Measurements from ENCODE around the gene ZNF428. TPM values are rescaled to one million over a fixed set of nuclear protein-coding genes. Genes with fewer than 3 reads are reported as not detected.
"Not testable (repeated sequence)": the region's sequence is repeated elsewhere in the genome, so short reads cannot be mapped to it uniquely, and the experiment has no call there.

Gene ZNF428
- total RNA-seq, 4 donors from 2014 or later: 33.9 to 54.1 (median 45.0) TPM

- no peaks in the 10 kb centered on the region for H3K27me3 ChIP-seq
- H3K4me1 ChIP-seq: peaks cover 5 to 45% (median 28%) of the 10 kb centered on the region in 3 donors
- no peaks in the 10 kb centered on the region for H3K9me3 ChIP-seq
- H3K27ac ChIP-seq: no peak overlapping the region
- no peak for ATAC-seq
- peaks cover 0 to 63% of the 10 kb centered on the region in 2 donors for H3K36me3 ChIP-seq
- H3K4me3 ChIP-seq: no peak overlapping the region
- no peak for TF ChIP-seq POLR2A (IDR thresholded peaks at IDR 0.05)
- TF ChIP-seq CTCF (IDR thresholded peaks at IDR 0.05): no peak
- no peak for TF ChIP-seq POLR2AphosphoS5 (IDR thresholded peaks at IDR 0.05)
- no peak for TF ChIP-seq EP300 (IDR thresholded peaks at IDR 0.05)
- 88% methylated on average over 7 of the region's 37 CpGs; no CpG with 5 or more reads in 1 of the 2 donors for WGBS, 2 donors (ENCODE audit: low coverage in 1 of 2)
These were observed 26.6 kb downstream of the ZNF428 start for GRCh38 chr19:43592800-43593350.

GRCh38 chr19:43591904-43592772, 27.3 kb downstream of the ZNF428 start:
- H3K9me3 ChIP-seq: no peaks in the 10 kb centered on the region
- no peaks in the 10 kb centered on the region for H3K27me3 ChIP-seq
- H3K27ac ChIP-seq: no peak overlapping the region
- ATAC-seq: no peak
- H3K4me3 ChIP-seq: no peak overlapping the region
- TF ChIP-seq POLR2A (IDR thresholded peaks at IDR 0.05): no peak
- no peak for TF ChIP-seq CTCF (IDR thresholded peaks at IDR 0.05)
- no peak for TF ChIP-seq EP300 (IDR thresholded peaks at IDR 0.05)
- no peak for TF ChIP-seq POLR2AphosphoS5 (IDR thresholded peaks at IDR 0.05)
- peaks cover 3 to 38% (median 20%) of the 10 kb centered on the region in 3 donors for H3K4me1 ChIP-seq
- 89% methylated on average over 20 of the region's 63 CpGs; no CpG with 5 or more reads in 1 of the 2 donors for WGBS, 2 donors (ENCODE audit: low coverage in 1 of 2)
- peaks cover 0 to 63% of the 10 kb centered on the region in 2 donors for H3K36me3 ChIP-seq

- Histone ChIP-seq H3K27ac (no peak overlapping the region), H3K27me3 (no peaks in the 10 kb centered on the region), H3K36me3 (peaks cover 0 to 80% of the 10 kb centered on the region in 2 donors), H3K9me3 (no peaks in the 10 kb centered on the region), H3K4me3 (no peak overlapping the region), H3K4me1 (peaks cover 0 to 23% (median 14%) of the 10 kb centered on the region in 3 donors)
- no peak for ATAC-seq
- TF ChIP-seq CTCF (IDR thresholded peaks at IDR 0.05) (no peak), POLR2AphosphoS5 (IDR thresholded peaks at IDR 0.05) (no peak), POLR2A (IDR thresholded peaks at IDR 0.05) (no peak), EP300 (IDR thresholded peaks at IDR 0.05) (no peak)
- 83% methylated on average over 6 of the region's 6 CpGs for WGBS, 2 donors (ENCODE audit: low coverage in 1 of 2)
These were observed 29.8 kb downstream of the ZNF428 start for GRCh38 chr19:43589678-43590077.

GRCh38 chr19:43589277-43589676, 30.2 kb downstream of the ZNF428 start:
- H3K4me1 ChIP-seq: peaks cover 0 to 19% (median 10%) of the 10 kb centered on the region in 3 donors
- H3K4me3 ChIP-seq: no peak overlapping the region
- H3K9me3 ChIP-seq: no peaks in the 10 kb centered on the region
- TF ChIP-seq CTCF (IDR thresholded peaks at IDR 0.05): no peak
- no peak for TF ChIP-seq POLR2AphosphoS5 (IDR thresholded peaks at IDR 0.05)
- no peak for TF ChIP-seq POLR2A (IDR thresholded peaks at IDR 0.05)
- TF ChIP-seq EP300 (IDR thresholded peaks at IDR 0.05): no peak
- no peaks in the 10 kb centered on the region for H3K27me3 ChIP-seq
- ATAC-seq: no peak
- no peak overlapping the region for H3K27ac ChIP-seq
- WGBS, 2 donors (ENCODE audit: low coverage in 1 of 2): 61 to 76% methylated on average over 5 of the region's 5 CpGs
- peaks cover 0 to 80% of the 10 kb centered on the region in 2 donors for H3K36me3 ChIP-seq

GRCh38 chr19:43587029-43587428, 32.4 kb downstream of the ZNF428 start:
- not testable (repeated sequence) for ATAC-seq, H3K9me3 ChIP-seq, H3K4me1 ChIP-seq, H3K4me3 ChIP-seq, H3K27me3 ChIP-seq, H3K27ac ChIP-seq
- peaks cover 0 to 58% of the 10 kb centered on the region in 2 donors for H3K36me3 ChIP-seq
- WGBS, 2 donors (ENCODE audit: low coverage in 1 of 2): 83 to 100% methylated on average over 1 to 3 of the region's 3 CpGs

Measured in gastroesophageal sphincter (tissue), 4 donors.